CD4-positive, alpha-beta T cell treated with Interleukin-1 beta for 1 hour (primary cell): ENCODE results near the gene TRIM66.
"Not testable (repeated sequence)": the region's sequence is repeated elsewhere in the genome, so short reads cannot be mapped to it uniquely, and the experiment has no call there.

Experiments
- DNase-seq, 2 donors: peaks; one replicate each; pipeline ENCODE4 v3.0.0-alpha.2; 2020 to 2022

Gene TRIM66

GRCh38 chr11:8690374-8691342 lies 8.2 kb upstream of the TRIM66 start:
- no peak for DNase-seq

GRCh38 chr11:8689726-8690255 lies 7.3 kb upstream of the TRIM66 start:
- no peak for DNase-seq

GRCh38 chr11:8688414-8689362 lies 6.2 kb upstream of the TRIM66 start:
- peak; percentile 87 to 90 for DNase-seq

- no peak for DNase-seq
These were observed 3.9 kb upstream of the TRIM66 start for GRCh38 chr11:8686325-8686724.

- DNase-seq: no peak
These were observed 3.4 kb upstream of the TRIM66 start for GRCh38 chr11:8685820-8686219.

- DNase-seq: no peak
These were observed 2.8 kb upstream of the TRIM66 start for GRCh38 chr11:8685306-8685705.

GRCh38 chr11:8684600-8685290 lies 2.3 kb upstream of the TRIM66 start:
- DNase-seq: no peak

GRCh38 chr11:8683115-8683807 lies 796 bp upstream of the TRIM66 start:
- DNase-seq: peak in 1 of 2 donors; percentile 9

- no peak for DNase-seq
These were observed 595 bp downstream of the TRIM66 start for GRCh38 chr11:8681837-8682302.

GRCh38 chr11:8679006-8679405 lies 3.5 kb downstream of the TRIM66 start:
- DNase-seq: no peak

- DNase-seq: no peak
These were observed 6.0 kb downstream of the TRIM66 start for GRCh38 chr11:8676458-8676857.

- DNase-seq: no peak
These were observed 7.6 kb downstream of the TRIM66 start for GRCh38 chr11:8674859-8675258.

GRCh38 chr11:8672346-8672745 lies 10.1 kb downstream of the TRIM66 start:
- no peak for DNase-seq

GRCh38 chr11:8671651-8672062 lies 10.8 kb downstream of the TRIM66 start:
- DNase-seq: no peak

- no peak for DNase-seq
These were observed 11.3 kb downstream of the TRIM66 start for GRCh38 chr11:8671193-8671612.

- not testable (repeated sequence) for DNase-seq
These were observed 12.4 kb downstream of the TRIM66 start for GRCh38 chr11:8670081-8670480.

GRCh38 chr11:8665222-8665621 lies 17.2 kb downstream of the TRIM66 start:
- DNase-seq: no peak

- no peak for DNase-seq
These were observed 21.3 kb downstream of the TRIM66 start for GRCh38 chr11:8661001-8661795.

- DNase-seq: no peak
These were observed 24.0 kb downstream of the TRIM66 start for GRCh38 chr11:8658321-8659057.

GRCh38 chr11:8656291-8656690 lies 26.2 kb downstream of the TRIM66 start:
- no peak for DNase-seq
